ENCODE data around the gene FBXO21.
"Not testable (repeated sequence)": the region's sequence is repeated elsewhere in the genome, so short reads cannot be mapped to it uniquely, and the experiment has no call there.

The FBXO21 gene

GRCh38 chr12:117190210-117190781, at the start of gene FBXO21:
FBXO21 (minus strand) TSS chr12:117190470; CDS start chr12:117190456, 14 bp downstream.
- TF ChIP-seq POLR2A (IDR thresholded peaks at IDR 0.05; ENCODE audit: low read length) (peak; percentile 83), GATA1 (IDR thresholded peaks at IDR 0.05; ENCODE audit: low read depth, low read length) (no peak)

GRCh38 chr12:117236456-117237001, 46.3 kb upstream of the FBXO21 start:
- TF ChIP-seq POLR2A (IDR thresholded peaks at IDR 0.05; ENCODE audit: low read length) (no peak), GATA1 (IDR thresholded peaks at IDR 0.05; ENCODE audit: low read depth, low read length) (no peak)

More at GRCh38 chr12:117190210-117190781, at the start of gene FBXO21:
- peak; percentile 90 to 93 for DNase-seq

GRCh38 chr12:117235261-117235660, 45.0 kb upstream of the FBXO21 start:
- no peak for DNase-seq
- TF ChIP-seq GATA1 (IDR thresholded peaks at IDR 0.05; ENCODE audit: low read depth, low read length) (no peak), POLR2A (IDR thresholded peaks at IDR 0.05; ENCODE audit: low read length) (no peak)

More at GRCh38 chr12:117236456-117237001, 46.3 kb upstream of the FBXO21 start:
- peak; percentile 64 to 80 for DNase-seq

GRCh38 chr12:117234441-117234840, 44.2 kb upstream of the FBXO21 start:
- no peak for DNase-seq
- no peak for TF ChIP-seq POLR2A (IDR thresholded peaks at IDR 0.05; ENCODE audit: low read length)
- TF ChIP-seq GATA1 (IDR thresholded peaks at IDR 0.05; ENCODE audit: low read depth, low read length) = no peak

- TF ChIP-seq GATA1 (IDR thresholded peaks at IDR 0.05; ENCODE audit: low read depth, low read length) = no peak
- no peak for TF ChIP-seq POLR2A (IDR thresholded peaks at IDR 0.05; ENCODE audit: low read length)
- no peak for DNase-seq
Measured at GRCh38 chr12:117231750-117232149, 41.5 kb upstream of the FBXO21 start.

- TF ChIP-seq POLR2A (IDR thresholded peaks at IDR 0.05; ENCODE audit: low read length) (no peak), GATA1 (IDR thresholded peaks at IDR 0.05; ENCODE audit: low read depth, low read length) (no peak)
- DNase-seq = no peak
Measured at GRCh38 chr12:117228239-117228638, 38.0 kb upstream of the FBXO21 start.

GRCh38 chr12:117227000-117227653, 36.9 kb upstream of the FBXO21 start:
- DNase-seq = no peak
- no peak for TF ChIP-seq POLR2A (IDR thresholded peaks at IDR 0.05; ENCODE audit: low read length)
- TF ChIP-seq GATA1 (IDR thresholded peaks at IDR 0.05; ENCODE audit: low read depth, low read length) = no peak

- no peak for TF ChIP-seq POLR2A (IDR thresholded peaks at IDR 0.05; ENCODE audit: low read length)
Measured at GRCh38 chr12:117226505-117226904, 36.2 kb upstream of the FBXO21 start.

GRCh38 chr12:117225179-117225578, 34.9 kb upstream of the FBXO21 start:
- no peak for TF ChIP-seq GATA1 (IDR thresholded peaks at IDR 0.05; ENCODE audit: low read depth, low read length)
- TF ChIP-seq POLR2A (IDR thresholded peaks at IDR 0.05; ENCODE audit: low read length) = no peak
- no peak for DNase-seq

More at GRCh38 chr12:117226505-117226904, 36.2 kb upstream of the FBXO21 start:
- no peak for DNase-seq

- not testable (repeated sequence) for DNase-seq
Measured at GRCh38 chr12:117220947-117221346, 30.7 kb upstream of the FBXO21 start.

GRCh38 chr12:117218149-117218548, 27.9 kb upstream of the FBXO21 start:
- no peak for DNase-seq

GRCh38 chr12:117216686-117217085, 26.4 kb upstream of the FBXO21 start:
- DNase-seq = no peak
- TF ChIP-seq GATA1 (IDR thresholded peaks at IDR 0.05; ENCODE audit: low read depth, low read length) (no peak), POLR2A (IDR thresholded peaks at IDR 0.05; ENCODE audit: low read length) (no peak)

More at GRCh38 chr12:117218149-117218548, 27.9 kb upstream of the FBXO21 start:
- no peak for TF ChIP-seq GATA1 (IDR thresholded peaks at IDR 0.05; ENCODE audit: low read depth, low read length)
- no peak for TF ChIP-seq POLR2A (IDR thresholded peaks at IDR 0.05; ENCODE audit: low read length)

GRCh38 chr12:117214797-117215196, 24.5 kb upstream of the FBXO21 start:
- no peak for DNase-seq
- no peak for TF ChIP-seq POLR2A (IDR thresholded peaks at IDR 0.05; ENCODE audit: low read length)
- TF ChIP-seq GATA1 (IDR thresholded peaks at IDR 0.05; ENCODE audit: low read depth, low read length) = no peak

GRCh38 chr12:117213295-117213808, 23.1 kb upstream of the FBXO21 start:
- no peak for DNase-seq
- no peak for TF ChIP-seq POLR2A (IDR thresholded peaks at IDR 0.05; ENCODE audit: low read length)
- no peak for TF ChIP-seq GATA1 (IDR thresholded peaks at IDR 0.05; ENCODE audit: low read depth, low read length)
